NCI-H2196 treated with DMSO at 0.1 percent for 48 hours (cell line): ENCODE measurements around the gene TSPAN4.

Experiments used
- DNase-seq: peaks from one replicate; lab custom pipeline; 2025; ENCODE audit not compliant: unreplicated experiment; lab: John Stamatoyannopoulos, UW

The TSPAN4 gene

DNA sequence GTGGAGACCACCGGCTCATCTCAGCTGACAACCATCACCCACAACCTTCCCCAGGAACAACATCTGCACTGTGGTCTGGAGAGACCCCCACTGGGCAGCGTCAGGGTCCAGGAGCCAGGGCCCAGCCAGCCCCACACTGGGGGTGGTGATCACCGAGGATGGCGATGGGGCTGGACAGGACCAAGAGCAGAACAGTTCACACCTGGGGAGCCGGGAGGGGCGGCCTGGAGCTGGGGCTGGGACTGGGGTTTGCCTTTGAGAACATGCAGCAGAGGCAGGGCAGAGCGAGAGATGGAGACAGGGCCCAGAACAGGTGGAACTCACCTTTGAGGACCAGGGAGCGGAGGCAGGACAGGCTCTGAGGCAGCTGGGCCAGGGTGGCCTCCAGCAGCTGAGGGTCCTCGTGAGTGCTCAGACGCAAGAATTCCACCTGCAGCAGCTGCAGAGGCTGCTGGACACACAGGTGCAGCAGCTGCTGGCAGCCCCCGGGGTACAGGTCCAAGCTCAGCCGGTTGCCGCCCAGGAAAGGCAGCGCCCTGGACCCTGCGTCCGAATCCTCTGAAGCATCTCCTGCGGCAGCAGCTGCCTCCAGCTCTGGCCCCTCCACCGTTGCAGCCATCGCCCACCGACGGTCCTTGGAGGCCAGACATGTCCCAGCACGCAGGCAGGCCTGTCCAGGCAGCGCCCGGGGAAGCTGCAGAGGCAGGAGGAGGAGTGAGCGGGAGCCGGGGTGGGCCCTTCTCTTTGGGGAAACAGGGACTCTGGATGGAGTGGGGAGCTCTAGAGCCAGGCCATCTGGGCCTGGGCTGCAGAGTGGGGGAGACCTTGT lies 38.7 kb upstream of the TSPAN4 start:
- DNase-seq: no peak

DNA sequence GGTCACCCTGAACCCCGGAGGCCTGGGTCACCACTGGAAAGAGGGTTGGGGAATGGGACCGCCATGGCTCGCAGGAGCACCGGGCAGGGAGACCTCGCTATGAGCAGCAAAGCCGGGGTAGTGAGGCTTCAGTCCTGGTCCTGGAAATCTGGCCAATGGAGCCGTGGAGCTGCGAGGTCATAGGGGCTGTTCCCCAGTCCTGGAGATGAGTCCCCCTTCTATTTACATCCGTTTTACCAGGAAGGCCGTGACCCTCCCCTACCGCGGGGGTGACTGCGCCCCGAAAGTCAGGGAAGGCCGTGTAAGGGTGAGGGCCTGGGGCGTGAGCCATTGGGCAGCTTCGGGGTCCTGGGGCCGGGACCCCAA lies 38.1 kb upstream of the TSPAN4 start:
- DNase-seq: no peak

- DNase-seq: no peak
Observed at GRCh38 chr11:808427-809286, 34.0 kb upstream of the TSPAN4 start.

GRCh38 chr11:809287-810039 lies 33.2 kb upstream of the TSPAN4 start, which contains the start of gene RPLP2:
RPLP2 (plus strand) TSS chr11:809967; CDS start chr11:810235, 268 bp downstream.
- DNase-seq: peak; percentile 92

- DNase-seq: no peak
Observed at GRCh38 chr11:810040-810567, 32.5 kb upstream of the TSPAN4 start.

DNA sequence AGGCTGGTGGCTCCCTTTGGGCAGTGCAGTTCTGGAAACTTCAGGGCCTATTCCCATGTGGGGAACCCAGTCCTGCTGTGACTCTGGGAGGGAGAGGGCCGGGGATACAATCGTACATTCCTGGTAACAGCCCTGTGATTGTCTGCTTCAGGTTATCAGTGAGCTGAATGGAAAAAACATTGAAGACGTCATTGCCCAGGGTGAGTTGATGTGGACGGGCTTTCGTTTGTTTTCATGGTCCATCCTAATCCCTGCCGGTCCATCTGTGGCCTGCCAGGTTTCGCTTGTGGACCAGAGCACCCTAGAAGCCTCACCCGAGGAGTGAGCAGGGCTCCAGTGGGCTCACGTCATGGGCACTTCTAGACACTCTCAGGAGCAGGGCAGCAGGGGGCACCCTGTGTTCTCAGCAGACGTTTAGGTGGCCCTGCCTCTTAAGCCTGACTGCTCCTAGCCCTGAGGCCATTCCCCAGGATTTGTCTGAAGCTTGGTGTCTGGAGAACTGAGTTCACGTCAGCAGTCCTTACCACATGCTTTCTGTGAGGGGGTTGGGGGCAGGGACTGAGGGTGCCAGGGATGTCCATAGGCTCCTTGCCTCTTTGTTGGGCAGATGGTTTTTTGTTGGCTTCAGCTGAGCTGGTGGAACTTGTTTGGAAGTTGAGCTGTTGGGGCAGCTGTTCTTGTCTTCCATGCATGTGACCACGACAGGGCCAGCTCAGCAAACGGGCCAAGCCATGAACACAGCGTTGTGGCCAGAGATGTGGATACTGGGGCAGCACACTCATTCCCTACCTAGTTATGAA lies 31.0 kb upstream of the TSPAN4 start:
- DNase-seq: no peak

- DNase-seq: no peak
Observed at GRCh38 chr11:812390-812789, 30.3 kb upstream of the TSPAN4 start.

- DNase-seq: no peak
Observed at GRCh38 chr11:813072-813455, 29.6 kb upstream of the TSPAN4 start.

GRCh38 chr11:813456-814096 lies 29.1 kb upstream of the TSPAN4 start:
- no peak for DNase-seq

DNA sequence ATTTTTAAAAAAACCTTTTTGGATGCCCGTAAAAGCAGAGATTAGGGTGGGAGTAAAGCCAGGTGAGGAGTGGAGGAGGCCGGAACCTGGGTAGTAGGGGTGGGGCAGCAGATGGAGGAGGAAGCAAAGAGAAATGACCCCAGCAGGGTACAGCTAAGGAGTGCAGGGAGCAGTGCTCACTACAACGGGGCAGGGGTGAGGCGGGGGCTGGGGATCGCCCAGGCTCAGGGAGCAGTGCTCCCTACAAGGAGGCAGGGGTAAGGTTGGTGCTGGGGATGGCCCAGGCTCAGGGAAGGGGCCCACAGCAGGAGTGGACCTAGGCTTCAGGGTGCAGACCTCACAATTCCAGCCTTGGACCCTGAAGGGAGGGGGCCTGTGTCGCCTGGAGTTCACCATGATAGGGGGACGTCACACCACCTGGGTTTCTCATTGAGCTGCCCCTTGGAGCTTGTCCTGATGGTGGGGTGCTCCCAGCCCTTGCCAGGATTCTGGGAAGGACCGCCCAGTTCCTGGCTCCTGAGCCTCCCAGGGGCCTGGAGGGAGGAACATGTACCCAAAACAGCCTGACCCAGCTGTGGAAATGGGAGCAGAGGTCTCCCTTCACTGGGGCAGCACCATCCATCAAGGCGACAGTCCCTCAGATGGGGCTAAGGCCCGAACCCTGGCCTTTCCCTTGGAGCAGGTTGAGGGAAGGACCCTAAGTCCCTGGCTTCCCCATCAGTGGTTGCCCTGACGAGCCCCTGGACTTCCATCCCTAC lies 26.8 kb upstream of the TSPAN4 start:
- DNase-seq: no peak

- no peak for DNase-seq
Observed at GRCh38 chr11:816433-816779, 26.2 kb upstream of the TSPAN4 start.

GRCh38 chr11:818396-819128 lies 24.1 kb upstream of the TSPAN4 start, which contains the start of gene PNPLA2:
PNPLA2 (plus strand) TSS chr11:818914; CDS start chr11:819719, 805 bp downstream.
- DNase-seq: no peak

- peak; percentile 83 for DNase-seq
Observed at GRCh38 chr11:819129-819931, 23.3 kb upstream of the TSPAN4 start.

DNA sequence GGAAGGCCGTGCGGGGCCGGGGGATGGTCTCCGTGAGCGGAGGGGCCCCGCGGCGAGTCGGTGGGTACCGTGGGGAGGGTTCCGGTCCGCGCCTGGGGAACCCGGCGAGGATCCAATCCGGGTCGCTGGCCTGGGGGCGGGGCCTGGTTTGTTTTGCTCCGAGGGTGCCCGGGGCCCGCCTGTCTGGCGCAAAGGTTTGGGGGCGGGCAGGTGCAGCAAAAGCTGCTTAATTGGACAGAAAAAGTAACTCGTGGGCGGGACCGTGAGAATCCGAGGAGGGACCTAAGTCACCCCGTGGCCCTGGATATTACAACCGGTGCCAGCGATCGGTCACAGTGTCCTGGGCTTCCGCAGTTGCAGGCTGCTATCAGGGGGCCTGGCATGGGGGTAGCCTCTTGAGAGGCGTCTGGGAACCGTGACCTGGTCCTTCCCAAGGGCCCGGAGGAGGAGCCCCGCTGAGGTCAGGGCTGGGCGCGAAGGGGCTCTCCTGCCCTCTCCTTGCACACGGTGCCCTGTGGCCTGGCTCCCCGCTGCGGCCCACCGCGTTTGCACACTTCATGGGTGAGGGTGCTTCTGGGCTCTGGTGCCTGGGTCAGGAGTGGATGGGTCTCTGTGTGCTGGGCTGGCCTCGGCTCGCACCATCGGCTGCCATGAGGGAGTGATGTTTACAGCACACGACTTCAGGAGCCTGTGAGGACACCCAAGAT lies 22.6 kb upstream of the TSPAN4 start:
- peak; percentile 76 for DNase-seq

DNA sequence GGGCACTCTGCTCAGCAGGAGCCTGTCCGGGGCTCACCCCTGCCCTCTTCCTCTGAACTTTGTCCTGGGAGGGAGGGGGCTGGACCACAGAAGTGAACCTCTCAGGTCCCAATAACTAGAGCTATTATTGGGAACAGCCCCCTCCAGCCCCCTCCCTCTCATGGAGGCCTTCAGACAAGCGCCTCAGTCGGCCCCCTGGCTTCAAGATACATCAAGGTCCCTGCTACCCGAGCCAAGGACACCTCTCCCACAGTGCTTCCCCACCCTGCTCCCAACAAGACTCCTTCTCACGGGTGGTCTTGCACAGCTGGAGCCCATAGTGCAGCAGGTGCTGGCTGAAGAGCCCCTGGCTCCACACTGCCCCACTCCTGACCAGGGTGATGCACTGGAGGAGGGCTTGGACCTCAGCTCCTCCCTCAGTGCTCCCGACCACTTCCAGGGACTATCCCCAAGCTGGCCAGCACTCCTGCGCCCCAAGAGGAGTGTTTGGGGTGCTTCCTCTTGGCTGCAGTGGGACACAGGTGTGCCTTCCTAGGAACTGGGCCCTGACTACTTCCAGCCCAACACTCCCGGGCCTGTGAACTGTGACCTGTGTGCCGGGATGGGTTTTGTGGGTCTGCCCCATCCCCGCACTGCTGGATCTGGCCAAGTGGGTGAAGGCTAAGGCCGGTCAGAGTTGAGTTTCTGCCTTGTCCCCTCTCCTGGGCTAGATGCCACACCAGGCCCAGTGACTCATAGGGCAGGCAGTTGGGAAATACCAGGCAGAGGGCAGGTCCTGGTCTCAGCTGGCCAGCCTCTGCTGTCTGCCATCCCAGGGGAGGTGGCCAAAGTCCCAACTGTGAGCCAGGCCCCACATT lies 21.8 kb upstream of the TSPAN4 start:
- DNase-seq: peak; percentile 20
